PC-3 (cell line): ENCODE data around the gene HOXD12. TPM values are rescaled to one million over a fixed set of nuclear protein-coding genes. Genes with fewer than 3 reads are reported as not detected.

Experiments used
- ATAC-seq: fragments of 200-7000 bp; cut with Tn5 transposase; 2 replicates; pipeline ENCODE4 v1.9.1; 2020; ENCODE audit warnings: mild to moderate bottlenecking, moderate library complexity
- BruUV-seq: library from RNA; stranded (reverse); fragments of 400-500 nt; replicated peaks from 2 replicates; lab custom pipeline; 2021; lab: Mats Ljungman, UMichigan
- CTCF ChIA-PET: fragments of 300-600 bp; sonication (Branson Sonifier 250); formaldehyde crosslinking; loops from one replicate; lab custom pipeline; 2022; ENCODE audit warnings: antibody characterized with exemption; lab: Charles Lee
- POLR2A ChIA-PET: fragments of 300-600 bp; sonication (Branson Sonifier 250); formaldehyde crosslinking; loops from one replicate; lab custom pipeline; 2022; ENCODE audit warnings: antibody characterized with exemption; ENCODE audit not compliant: unreplicated experiment; lab: Charles Lee
- DNase-seq: peaks from one replicate; pipeline ENCODE4 v3.0.0-alpha.2; 2015
- H2AFZ ChIP-seq: fragments of 300-600 bp; sonication (generic); 2 replicates; pipeline ENCODE4 v1.6.0; 2016; ENCODE audit warnings: antibody characterized with exemption, low read length
- H3F3A ChIP-seq: fragments of 300-600 bp; sonication (generic); one replicate; pipeline ENCODE4 v1.6.0; 2017; ENCODE audit warnings: antibody characterized with exemption, low read length, control low read depth, mild to moderate bottlenecking; ENCODE audit not compliant: unreplicated experiment
- H3K27ac ChIP-seq: fragments of 300-600 bp; sonication (generic); 2 replicates; pipeline ENCODE4 v1.5.1; 2016; ENCODE audit warnings: mild to moderate bottlenecking, low read length
- H3K27me3 ChIP-seq: fragments of 300-600 bp; sonication (generic); 2 replicates; pipeline ENCODE4 v1.6.1; 2016; ENCODE audit warnings: low read length, mixed read lengths
- H3K36me3 ChIP-seq: fragments of 300-600 bp; sonication (generic); 2 replicates; pipeline ENCODE4 v1.6.1; 2016; ENCODE audit warnings: low read depth, mixed run types, low read length, mixed read lengths
- H3K4me1 ChIP-seq: fragments of 300-600 bp; sonication (generic); 2 replicates; pipeline ENCODE4 v1.5.1; 2016; ENCODE audit warnings: low read length; ENCODE audit not compliant: insufficient read depth
- H3K4me2 ChIP-seq: fragments of 300-600 bp; sonication (generic); 2 replicates; pipeline ENCODE4 v1.6.0; 2016; ENCODE audit warnings: low read length
- H3K4me3 ChIP-seq: fragments of 300-600 bp; sonication (generic); 2 replicates; pipeline ENCODE4 v1.5.1; 2016; ENCODE audit warnings: mild to moderate bottlenecking, low read length, mixed read lengths
- H3K79me2 ChIP-seq: fragments of 300-600 bp; sonication (generic); 2 replicates; pipeline ENCODE4 v1.6.1; 2017; ENCODE audit warnings: low read length, mixed read lengths
- H3K9ac ChIP-seq: fragments of 300-600 bp; sonication (generic); 2 replicates; pipeline ENCODE4 v1.6.0; 2016; ENCODE audit warnings: mild to moderate bottlenecking, low read length
- H3K9me2 ChIP-seq: fragments of 300-600 bp; sonication (generic); replicated peaks from 2 replicates; pipeline ENCODE4 v1.6.1; 2016; ENCODE audit warnings: mixed run types, low read length, mixed read lengths
- H3K9me3 ChIP-seq: fragments of 300-600 bp; sonication (generic); 2 replicates; pipeline ENCODE4 v1.6.1; 2016; ENCODE audit warnings: low read length, mixed read lengths
- H4K20me1 ChIP-seq: fragments of 300-600 bp; sonication (generic); 2 replicates; pipeline ENCODE4 v1.6.1; 2016; ENCODE audit warnings: low read length, mixed read lengths
- EZH2 ChIP-seq: fragments of 300-600 bp; sonication (generic); IDR thresholded peaks from one replicate; pipeline ENCODE4 v1.6.1; 2017; ENCODE audit warnings: antibody characterized with exemption, mild to moderate bottlenecking, low read length; ENCODE audit not compliant: unreplicated experiment
- EZH2phosphoT487 ChIP-seq: fragments of 300-600 bp; sonication (generic); IDR thresholded peaks from 2 replicates; pipeline ENCODE4 v1.6.1; 2018; ENCODE audit warnings: mild to moderate bottlenecking, antibody characterized with exemption, low read length, borderline replicate concordance
- intact Hi-C: fragments of 100-400 bp; cut with micrococcal nuclease; formaldehyde crosslinking; loops from 2 replicates; pipeline ENCODE4 v1.9.0; 2023
- total RNA-seq: library from RNA; depleted of rRNA; stranded (reverse); fragments of >200 nt; gene quantifications from 2 replicates; pipeline ENCODE4 v1.2.3, GENCODE V29; 2014
- TF ChIP-seq, protein P1 (sequence below): fragments of 300-600 bp; sonication (generic); conservative IDR thresholded peaks from 2 replicates; pipeline ENCODE4 v1.5.1; 2017; ENCODE audit warnings: antibody characterized with exemption, low read depth, mild to moderate bottlenecking, low read length

The HOXD12 gene
- total RNA-seq, 1 experiment from 2014 or later = not detected

DNA sequence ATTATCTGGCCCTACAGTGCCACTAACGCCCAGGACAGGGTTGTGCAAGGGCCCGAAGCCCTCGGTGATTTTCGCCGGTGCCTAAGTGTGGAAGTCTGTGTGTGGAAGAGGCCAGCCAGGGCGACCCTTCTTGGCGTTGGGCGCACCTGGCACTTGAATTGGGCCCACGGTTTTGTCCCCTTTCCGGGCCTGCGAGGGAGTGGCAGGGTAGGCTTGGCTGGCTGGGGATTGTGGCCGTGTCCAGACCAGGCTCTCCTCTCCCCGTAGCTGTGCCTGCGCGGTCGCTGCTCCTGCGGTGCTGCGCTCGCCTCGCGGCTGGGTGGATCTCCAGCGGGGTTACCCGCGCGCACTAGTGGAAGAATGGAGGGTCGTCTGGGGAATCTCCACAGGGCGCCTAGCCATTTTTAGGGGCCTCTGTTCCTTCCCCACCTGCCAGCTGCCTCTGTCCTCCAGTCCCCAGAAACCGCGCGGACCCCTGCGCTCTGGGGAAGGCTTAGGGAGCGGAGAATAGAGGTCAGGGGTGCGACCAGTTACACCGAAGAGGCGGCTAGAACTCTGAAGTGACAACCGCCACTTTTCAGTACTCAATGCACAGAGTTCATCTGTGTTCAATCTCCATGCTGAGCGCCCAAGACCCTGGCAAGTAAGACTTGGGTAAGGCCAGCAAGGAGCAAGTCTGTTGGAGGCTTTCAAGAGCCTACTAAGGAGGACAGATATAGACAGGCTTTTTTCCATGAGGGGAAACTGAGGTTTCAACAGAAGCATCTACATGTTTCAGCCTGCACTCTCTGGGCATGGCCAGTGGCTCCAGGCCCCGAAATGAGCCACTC, 31.8 kb upstream of the HOXD12 start:
- ChIA-PET CTCF (no interaction called here), POLR2A (no interaction called here)
- H3K27ac ChIP-seq = no peak overlapping the region
- H3K79me2 ChIP-seq = no peaks in the 10 kb centered on the region
- no peaks in the 10 kb centered on the region for H3K9me2 ChIP-seq
- no peak for TF ChIP-seq EZH2phosphoT487
- TF ChIP-seq, protein P1, sequence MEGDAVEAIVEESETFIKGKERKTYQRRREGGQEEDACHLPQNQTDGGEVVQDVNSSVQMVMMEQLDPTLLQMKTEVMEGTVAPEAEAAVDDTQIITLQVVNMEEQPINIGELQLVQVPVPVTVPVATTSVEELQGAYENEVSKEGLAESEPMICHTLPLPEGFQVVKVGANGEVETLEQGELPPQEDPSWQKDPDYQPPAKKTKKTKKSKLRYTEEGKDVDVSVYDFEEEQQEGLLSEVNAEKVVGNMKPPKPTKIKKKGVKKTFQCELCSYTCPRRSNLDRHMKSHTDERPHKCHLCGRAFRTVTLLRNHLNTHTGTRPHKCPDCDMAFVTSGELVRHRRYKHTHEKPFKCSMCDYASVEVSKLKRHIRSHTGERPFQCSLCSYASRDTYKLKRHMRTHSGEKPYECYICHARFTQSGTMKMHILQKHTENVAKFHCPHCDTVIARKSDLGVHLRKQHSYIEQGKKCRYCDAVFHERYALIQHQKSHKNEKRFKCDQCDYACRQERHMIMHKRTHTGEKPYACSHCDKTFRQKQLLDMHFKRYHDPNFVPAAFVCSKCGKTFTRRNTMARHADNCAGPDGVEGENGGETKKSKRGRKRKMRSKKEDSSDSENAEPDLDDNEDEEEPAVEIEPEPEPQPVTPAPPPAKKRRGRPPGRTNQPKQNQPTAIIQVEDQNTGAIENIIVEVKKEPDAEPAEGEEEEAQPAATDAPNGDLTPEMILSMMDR = no peak
- no peak for TF ChIP-seq EZH2
- intact Hi-C loops = no loop called here
- no peak overlapping the region for H3K4me3 ChIP-seq
- no TSS peak for BruUV-seq
- no peaks in the 10 kb centered on the region for H3F3A ChIP-seq
- H4K20me1 ChIP-seq = no peaks in the 10 kb centered on the region
- no peak overlapping the region for H3K9ac ChIP-seq
- no peak overlapping the region for H2AFZ ChIP-seq
- peaks cover 34% of the 10 kb centered on the region for H3K27me3 ChIP-seq
- no peak for ATAC-seq
- no peaks in the 10 kb centered on the region for H3K4me1 ChIP-seq
- H3K4me2 ChIP-seq = no peak overlapping the region
- no peaks in the 10 kb centered on the region for H3K36me3 ChIP-seq
- H3K9me3 ChIP-seq = no peaks in the 10 kb centered on the region
- no peak for DNase-seq

DNA sequence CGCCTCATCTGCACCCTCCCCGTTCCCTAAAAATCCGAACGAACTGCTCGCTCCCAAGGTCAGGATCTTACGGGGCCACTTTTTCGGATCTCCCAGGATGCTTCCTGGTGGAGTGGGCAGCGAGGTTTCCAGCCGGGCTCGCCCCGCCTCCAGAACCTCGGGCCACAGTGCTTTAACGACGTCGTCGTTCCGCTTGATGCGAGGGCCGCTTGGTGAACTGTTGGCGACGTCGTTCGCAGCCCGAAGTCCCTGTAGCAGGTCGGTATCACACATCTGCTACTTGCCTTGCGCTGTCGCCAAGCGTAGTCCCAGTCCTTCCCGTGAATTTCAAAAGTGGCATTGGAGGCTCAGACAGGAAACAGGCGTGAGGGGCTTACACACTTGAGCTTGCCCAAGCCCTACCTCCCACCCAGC, 31.2 kb upstream of the HOXD12 start:
- no peak for ATAC-seq
- ChIA-PET CTCF (no interaction called here), POLR2A (no interaction called here)
- DNase-seq = no peak
- no peaks in the 10 kb centered on the region for H3K4me1 ChIP-seq
- no peaks in the 10 kb centered on the region for H3K9me3 ChIP-seq
- BruUV-seq = no TSS peak
- H3K4me3 ChIP-seq = no peak overlapping the region
- no peak overlapping the region for H3K4me2 ChIP-seq
- H3K27me3 ChIP-seq = peaks cover 37% of the 10 kb centered on the region
- H3K9me2 ChIP-seq = no peaks in the 10 kb centered on the region
- H3K79me2 ChIP-seq = no peaks in the 10 kb centered on the region
- H3F3A ChIP-seq = no peaks in the 10 kb centered on the region
- no peak overlapping the region for H2AFZ ChIP-seq
- no peaks in the 10 kb centered on the region for H4K20me1 ChIP-seq
- intact Hi-C loops = no loop called here
- no peak overlapping the region for H3K9ac ChIP-seq
- no peak for TF ChIP-seq EZH2phosphoT487
- TF ChIP-seq, protein P1 = no peak
- no peak for TF ChIP-seq EZH2
- H3K27ac ChIP-seq = no peak overlapping the region
- H3K36me3 ChIP-seq = no peaks in the 10 kb centered on the region
